Measurements from ENCODE around the gene UCK2.

Gene UCK2

GRCh38 chr1:165933446-165934170, 106.2 kb downstream of the UCK2 start:
- H4K20me1 ChIP-seq (ENCODE audit: control insufficient read depth, insufficient read depth, low read depth, low read length) = no peaks in the 10 kb centered on the region
- no peaks in the 10 kb centered on the region for H3K36me3 ChIP-seq (ENCODE audit: control insufficient read depth, low read length)
- no peak overlapping the region for H3K4me3 ChIP-seq (ENCODE audit: low read length)
- no peaks in the 10 kb centered on the region for H3K79me2 ChIP-seq (ENCODE audit: control insufficient read depth, low read length)
- TF ChIP-seq EZH2phosphoT487 (IDR thresholded peaks at IDR 0.05; ENCODE audit: borderline replicate concordance, low read length) = no peak
- TF ChIP-seq CTCF (IDR thresholded peaks at IDR 0.05; ENCODE audit: low read depth, low read length, poor library complexity, severe bottlenecking) = no peak
- no peaks in the 10 kb centered on the region for H3K4me1 ChIP-seq (ENCODE audit: control insufficient read depth, low read length)
- H3F3A ChIP-seq (ENCODE audit: control insufficient read depth, insufficient read depth) = no peaks in the 10 kb centered on the region
- H3K9me3 ChIP-seq (ENCODE audit: control insufficient read depth, insufficient read depth, low read length) = no peaks in the 10 kb centered on the region
- no peaks in the 10 kb centered on the region for H3K27me3 ChIP-seq (ENCODE audit: control insufficient read depth, low read length)
- H3K9me2 ChIP-seq (replicated peaks; ENCODE audit: control insufficient read depth, low read length) = no peaks in the 10 kb centered on the region
- no peak overlapping the region for H3K27ac ChIP-seq (ENCODE audit: low read depth, low read length)
- no peak overlapping the region for H3K4me2 ChIP-seq (ENCODE audit: low read length)

- Histone ChIP-seq H3K4me3 (ENCODE audit: low read length) (no peak overlapping the region), H3K4me1 (ENCODE audit: control insufficient read depth, low read length) (no peaks in the 10 kb centered on the region), H3K9me2 (replicated peaks; ENCODE audit: control insufficient read depth, low read length) (no peaks in the 10 kb centered on the region), H3K9me3 (ENCODE audit: control insufficient read depth, insufficient read depth, low read length) (no peaks in the 10 kb centered on the region), H3K79me2 (ENCODE audit: control insufficient read depth, low read length) (no peaks in the 10 kb centered on the region), H4K20me1 (ENCODE audit: control insufficient read depth, insufficient read depth, low read depth, low read length) (no peaks in the 10 kb centered on the region), H3K27ac (ENCODE audit: low read depth, low read length) (no peak overlapping the region), H3K36me3 (ENCODE audit: control insufficient read depth, low read length) (no peaks in the 10 kb centered on the region), H3K27me3 (ENCODE audit: control insufficient read depth, low read length) (no peaks in the 10 kb centered on the region), H3K4me2 (ENCODE audit: low read length) (no peak overlapping the region), H3F3A (ENCODE audit: control insufficient read depth, insufficient read depth) (no peaks in the 10 kb centered on the region)
- no peak for TF ChIP-seq CTCF (IDR thresholded peaks at IDR 0.05; ENCODE audit: low read depth, low read length, poor library complexity, severe bottlenecking)
These were observed 109.1 kb downstream of the UCK2 start for GRCh38 chr1:165936542-165936941.

- H4K20me1 ChIP-seq (ENCODE audit: control insufficient read depth, insufficient read depth, low read depth, low read length) = no peaks in the 10 kb centered on the region
- no peak overlapping the region for H3K4me3 ChIP-seq (ENCODE audit: low read length)
- no peak overlapping the region for H3K4me2 ChIP-seq (ENCODE audit: low read length)
- H3K9me3 ChIP-seq (ENCODE audit: control insufficient read depth, insufficient read depth, low read length) = no peaks in the 10 kb centered on the region
- H3K9me2 ChIP-seq (replicated peaks; ENCODE audit: control insufficient read depth, low read length) = no peaks in the 10 kb centered on the region
- H3K27ac ChIP-seq (ENCODE audit: low read depth, low read length) = no peak overlapping the region
- H3K36me3 ChIP-seq (ENCODE audit: control insufficient read depth, low read length) = no peaks in the 10 kb centered on the region
- TF ChIP-seq EZH2phosphoT487 (IDR thresholded peaks at IDR 0.05; ENCODE audit: borderline replicate concordance, low read length) = no peak
- TF ChIP-seq CTCF (IDR thresholded peaks at IDR 0.05; ENCODE audit: low read depth, low read length, poor library complexity, severe bottlenecking) = no peak
- no peaks in the 10 kb centered on the region for H3K79me2 ChIP-seq (ENCODE audit: control insufficient read depth, low read length)
- H3K4me1 ChIP-seq (ENCODE audit: control insufficient read depth, low read length) = no peaks in the 10 kb centered on the region
- H3K27me3 ChIP-seq (ENCODE audit: control insufficient read depth, low read length) = no peaks in the 10 kb centered on the region
- H3F3A ChIP-seq (ENCODE audit: control insufficient read depth, insufficient read depth) = no peaks in the 10 kb centered on the region
These were observed 110.4 kb downstream of the UCK2 start for GRCh38 chr1:165937829-165938228.
